HG03159 (cell line): ENCODE measurements around the gene PDILT.
"Not testable (repeated sequence)": the region's sequence is repeated elsewhere in the genome, so short reads cannot be mapped to it uniquely, and the experiment has no call there.

Experiments
- ATAC-seq: cut with Tn5 transposase; IDR thresholded peaks from one replicate; pipeline ENCODE4 v1.9.1; 2021; ENCODE audit warnings: mild to moderate bottlenecking, moderate library complexity; ENCODE audit not compliant: unreplicated experiment

The PDILT gene

DNA sequence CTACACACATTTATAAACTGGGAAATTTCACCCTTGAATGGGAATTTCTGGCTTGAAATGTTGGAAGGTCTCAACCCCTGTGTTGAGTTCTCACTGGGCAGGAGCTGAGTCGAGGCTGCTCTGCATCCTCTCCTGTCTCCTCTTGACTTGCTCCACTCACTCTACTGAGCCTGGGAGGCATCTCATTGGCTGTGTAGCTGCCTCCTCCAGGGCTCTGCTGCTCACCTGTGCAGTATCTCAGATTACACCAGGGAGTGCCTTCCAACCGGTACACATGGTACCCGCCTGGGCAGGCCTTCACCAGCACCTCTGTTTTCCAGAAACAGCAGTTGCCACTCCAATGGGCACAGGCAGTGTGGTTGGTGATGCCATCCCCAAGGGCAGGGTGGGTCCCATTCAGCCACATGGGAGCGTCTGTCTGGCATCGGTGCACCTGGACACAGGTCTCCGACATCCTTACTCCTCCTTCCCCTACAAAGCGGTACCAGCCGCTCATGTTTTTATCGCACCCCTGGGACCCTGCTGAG, 80.9 kb downstream of the PDILT start:
- no peak for ATAC-seq

DNA sequence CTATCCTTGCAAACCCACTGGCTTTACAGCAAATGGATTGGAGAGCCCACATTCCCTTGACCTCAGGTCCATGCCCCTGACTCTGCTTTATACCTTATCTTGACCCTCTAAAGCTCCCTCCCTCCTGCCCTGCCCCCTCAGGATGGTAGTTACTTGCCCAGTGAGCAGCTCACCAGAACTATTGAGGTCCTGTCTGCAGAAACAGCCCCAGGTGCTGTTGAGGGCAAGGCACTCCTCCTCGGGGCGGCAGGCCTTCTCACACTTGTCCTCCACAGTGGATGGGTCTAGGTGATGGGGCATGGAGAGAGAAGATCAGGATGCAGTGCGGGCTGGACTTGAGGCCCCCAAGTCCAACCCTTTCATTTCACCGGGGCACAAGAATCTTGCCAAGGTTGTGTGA, 81.8 kb downstream of the PDILT start:
- no peak for ATAC-seq

- no peak for ATAC-seq
These were observed 82.9 kb downstream of the PDILT start for GRCh38 chr16:20321671-20322070.

DNA sequence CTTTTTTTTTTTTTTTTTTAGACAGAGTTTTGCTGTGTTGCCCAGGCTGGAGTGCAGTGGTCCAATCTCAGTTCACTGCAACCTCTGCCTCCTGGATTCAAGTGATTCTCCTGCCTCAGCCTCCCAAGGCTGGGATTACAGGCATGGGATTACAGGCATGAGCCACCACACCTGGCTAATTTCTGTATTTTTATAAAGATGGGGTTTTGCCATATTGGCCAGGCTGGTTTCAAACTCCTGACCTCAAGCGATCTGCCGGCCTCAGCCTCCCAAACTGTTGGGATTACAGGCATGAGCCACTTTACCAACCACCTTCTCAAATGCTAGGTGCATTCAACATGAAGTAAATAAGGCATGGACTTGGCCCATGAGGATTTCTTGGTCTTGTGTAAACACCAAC, 83.5 kb downstream of the PDILT start:
- not testable (repeated sequence) for ATAC-seq

GRCh38 chr16:20320592-20320991, 83.9 kb downstream of the PDILT start:
- ATAC-seq, result no peak

DNA sequence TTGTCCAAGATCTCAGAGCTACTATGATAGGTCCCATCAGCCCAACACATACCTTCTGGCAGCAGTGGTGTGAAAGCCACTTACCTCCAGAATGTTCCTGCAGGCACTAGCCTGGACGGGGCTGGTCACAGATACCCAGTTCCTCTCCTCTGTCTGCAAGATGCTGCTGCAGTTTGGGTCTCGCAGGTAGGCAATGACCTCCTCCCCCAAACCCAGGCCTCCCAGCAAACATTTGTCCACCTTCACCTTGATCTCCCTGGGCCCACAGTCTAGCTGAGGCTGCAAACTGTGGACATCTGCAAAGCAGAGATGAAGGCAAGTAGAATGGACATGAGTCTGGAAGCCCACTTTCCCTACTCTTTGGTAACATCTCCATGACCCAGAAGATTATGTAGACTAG, 84.4 kb downstream of the PDILT start:
- ATAC-seq, result no peak

- no peak for ATAC-seq
These were observed 85.1 kb downstream of the PDILT start for GRCh38 chr16:20319406-20319805.

- no peak for ATAC-seq
These were observed 86.1 kb downstream of the PDILT start for GRCh38 chr16:20318437-20318836.

DNA sequence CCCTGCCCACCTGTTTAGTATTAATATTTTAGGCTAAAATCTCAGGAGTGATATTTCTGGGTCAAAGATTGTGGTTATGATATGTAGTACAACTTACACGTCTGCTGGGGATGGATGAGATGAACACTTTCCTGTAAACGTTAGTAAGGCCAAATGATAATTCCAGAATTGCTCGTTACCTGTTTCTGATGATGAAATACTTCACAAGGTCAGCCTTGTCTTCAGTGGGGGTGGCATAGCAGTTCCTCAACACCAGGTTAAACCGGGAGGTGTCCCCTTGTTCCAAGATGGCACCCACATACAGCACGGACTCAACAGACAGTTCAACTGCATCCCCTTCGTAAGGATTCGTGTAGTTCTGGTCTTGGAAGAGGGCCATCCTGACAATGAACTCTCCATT, 86.5 kb downstream of the PDILT start:
- no peak for ATAC-seq

GRCh38 chr16:20317117-20317516, 87.4 kb downstream of the PDILT start:
- no peak for ATAC-seq

GRCh38 chr16:20316715-20317114, 87.8 kb downstream of the PDILT start:
- ATAC-seq, result no peak

- ATAC-seq, result no peak
These were observed 88.8 kb downstream of the PDILT start for GRCh38 chr16:20315764-20316163.

GRCh38 chr16:20314575-20314974, 90.0 kb downstream of the PDILT start:
- no peak for ATAC-seq

DNA sequence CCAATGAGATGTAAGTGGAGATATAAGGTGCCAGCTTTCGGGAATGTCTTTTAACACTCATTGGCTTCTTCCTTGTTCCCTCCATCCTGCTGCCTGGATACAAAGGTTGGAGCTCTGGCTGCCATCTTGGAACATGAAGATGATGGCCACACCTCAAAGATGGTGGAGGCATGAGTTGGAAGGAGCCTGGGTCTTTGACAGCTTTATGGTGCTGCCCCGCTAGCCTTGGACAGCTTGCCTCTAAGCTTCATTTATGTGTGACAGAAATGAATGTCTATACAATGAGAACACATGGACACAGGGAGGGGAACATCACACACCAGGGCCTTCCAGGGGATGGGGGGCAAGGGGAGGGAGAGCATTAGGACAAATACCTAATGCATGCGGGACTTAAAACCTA, 90.8 kb downstream of the PDILT start:
- ATAC-seq, result no peak

DNA sequence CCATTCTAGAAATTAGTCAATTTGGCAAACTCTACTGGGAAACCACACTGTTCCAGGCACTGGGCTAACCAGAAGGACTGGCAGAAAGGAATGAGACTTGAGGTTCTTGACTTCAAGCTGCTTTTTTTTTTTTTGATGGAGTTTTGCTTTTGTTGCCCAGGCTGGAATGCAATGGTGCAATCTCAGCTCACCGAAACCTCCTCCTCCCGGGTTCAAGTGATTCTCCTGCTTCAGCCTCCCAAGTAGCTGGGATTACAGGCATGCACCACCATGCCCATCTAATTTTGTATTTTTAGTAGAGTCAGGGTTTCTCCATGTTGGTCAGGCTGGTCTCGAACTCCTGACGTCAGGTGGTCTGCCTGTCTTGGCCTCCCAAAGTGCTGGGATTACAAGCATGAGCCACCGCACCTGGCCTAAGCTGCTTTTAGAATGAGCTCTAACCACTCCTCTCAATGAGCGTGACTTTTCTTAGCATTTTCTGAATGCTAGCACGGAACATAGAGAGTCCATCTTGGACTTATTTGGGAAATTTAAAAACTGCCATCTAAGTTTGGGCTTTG, 91.9 kb downstream of the PDILT start:
- ATAC-seq, result not testable (repeated sequence)

GRCh38 chr16:20311548-20311947, 93.0 kb downstream of the PDILT start:
- no peak for ATAC-seq

DNA sequence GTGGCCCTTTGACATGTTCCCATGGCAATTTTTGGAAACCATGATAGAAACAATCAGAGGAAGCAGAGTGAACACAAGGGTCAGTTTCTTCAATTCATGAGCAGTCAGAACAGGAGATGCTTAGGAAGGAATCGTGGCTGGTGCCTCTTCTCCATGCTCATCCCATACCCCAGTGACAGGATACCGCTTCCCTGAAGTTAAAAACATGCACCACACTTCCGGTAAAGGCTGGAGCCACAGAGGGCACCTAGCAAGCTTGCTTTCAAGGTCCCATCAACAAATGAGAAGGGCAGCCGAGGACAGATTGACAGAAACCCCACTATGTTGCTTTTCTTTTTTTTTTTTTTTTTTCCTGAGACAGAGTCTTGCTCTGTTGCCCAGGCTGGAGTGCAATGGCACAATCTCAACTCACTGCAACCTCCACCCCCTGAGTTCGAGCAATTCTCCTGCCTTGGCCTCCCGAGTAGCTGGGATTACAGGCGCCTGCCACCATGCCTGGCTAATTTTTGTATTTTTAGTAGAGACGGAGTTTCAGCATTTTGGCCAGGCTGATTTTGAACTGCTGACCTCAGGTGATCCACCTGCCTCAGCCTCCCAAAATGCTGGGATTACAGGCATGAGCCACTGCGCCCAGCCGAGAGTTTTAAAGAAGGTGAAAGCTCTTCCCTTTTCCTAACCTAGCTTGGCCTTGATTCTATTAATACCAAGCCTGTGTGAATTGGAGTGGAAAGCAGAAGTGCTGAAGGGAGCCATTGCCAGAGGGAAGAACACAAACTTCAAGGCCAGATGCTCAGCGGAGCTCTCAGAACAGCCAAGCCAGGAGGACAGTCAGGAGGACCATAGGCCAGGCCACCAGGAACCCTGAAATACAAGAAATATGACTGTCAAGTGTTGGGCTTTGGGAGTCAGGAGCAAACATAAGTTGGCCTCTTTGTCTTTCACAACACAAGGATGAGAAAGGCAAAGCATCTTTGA, 93.8 kb downstream of the PDILT start:
- no peak for ATAC-seq

- ATAC-seq, result no peak
These were observed 94.8 kb downstream of the PDILT start for GRCh38 chr16:20309786-20310185.
